BE2C (cell line): ENCODE data around the gene CACNB4.

Experiments used
- DNase-seq: peaks from one replicate; pipeline ENCODE4 v3.0.0-alpha.2; 2020
- H3K27me3 ChIP-seq: fragments of 250-450 bp; sonication (Bioruptor Pico); 2 replicates; pipeline ENCODE4 v1.5.1; 2020; ENCODE audit warnings: mild to moderate bottlenecking
- H3K36me3 ChIP-seq: fragments of 250-450 bp; sonication (Bioruptor Pico); 2 replicates; pipeline ENCODE4 v1.5.1; 2020; ENCODE audit warnings: mild to moderate bottlenecking
- H3K4me1 ChIP-seq: fragments of 250-450 bp; sonication (Bioruptor Pico); 2 replicates; pipeline ENCODE4 v1.5.1; 2020
- H3K4me3 ChIP-seq: 2 replicates; pipeline ENCODE4 v1.5.1; 2011; ENCODE audit warnings: low read depth, low read length
- H3K9me3 ChIP-seq: fragments of 250-450 bp; sonication (Bioruptor Pico); 2 replicates; pipeline ENCODE4 v1.5.1; 2020
- CTCF ChIP-seq: IDR thresholded peaks from 2 replicates; pipeline ENCODE4 v1.5.1; 2012; ENCODE audit warnings: mild to moderate bottlenecking, low read depth, low read length

Gene CACNB4

GRCh38 chr2:151904807-151905206 is 194.0 kb downstream of the CACNB4 start:
- no peaks in the 10 kb centered on the region for H3K27me3 ChIP-seq
- H3K9me3 ChIP-seq: no peaks in the 10 kb centered on the region
- no peak overlapping the region for H3K4me3 ChIP-seq
- no peak for TF ChIP-seq CTCF
- H3K36me3 ChIP-seq: no peaks in the 10 kb centered on the region
- no peaks in the 10 kb centered on the region for H3K4me1 ChIP-seq
- no peak for DNase-seq

- no peak for DNase-seq
These were observed 194.8 kb downstream of the CACNB4 start for GRCh38 chr2:151904021-151904420.

GRCh38 chr2:151902829-151903228 is 196.0 kb downstream of the CACNB4 start:
- no peak overlapping the region for H3K4me3 ChIP-seq

More at GRCh38 chr2:151904021-151904420, 194.8 kb downstream of the CACNB4 start:
- H3K27me3 ChIP-seq: no peaks in the 10 kb centered on the region
- TF ChIP-seq CTCF: no peak
- no peaks in the 10 kb centered on the region for H3K9me3 ChIP-seq
- H3K36me3 ChIP-seq: no peaks in the 10 kb centered on the region
- H3K4me3 ChIP-seq: no peak overlapping the region
- H3K4me1 ChIP-seq: no peaks in the 10 kb centered on the region

GRCh38 chr2:151900331-151900730 is 198.5 kb downstream of the CACNB4 start:
- Histone ChIP-seq H3K4me3 (no peak overlapping the region), H3K4me1 (no peaks in the 10 kb centered on the region), H3K27me3 (no peaks in the 10 kb centered on the region), H3K9me3 (no peaks in the 10 kb centered on the region), H3K36me3 (no peaks in the 10 kb centered on the region)
- DNase-seq: no peak
- no peak for TF ChIP-seq CTCF

More at GRCh38 chr2:151902829-151903228, 196.0 kb downstream of the CACNB4 start:
- Histone ChIP-seq H3K9me3 (no peaks in the 10 kb centered on the region), H3K4me1 (no peaks in the 10 kb centered on the region), H3K36me3 (no peaks in the 10 kb centered on the region), H3K27me3 (no peaks in the 10 kb centered on the region)
- TF ChIP-seq CTCF: no peak
- no peak for DNase-seq

- TF ChIP-seq CTCF: no peak
- H3K36me3 ChIP-seq: no peaks in the 10 kb centered on the region
- DNase-seq: no peak
- H3K4me3 ChIP-seq: no peak overlapping the region
- no peaks in the 10 kb centered on the region for H3K27me3 ChIP-seq
- H3K4me1 ChIP-seq: no peaks in the 10 kb centered on the region
- H3K9me3 ChIP-seq: no peaks in the 10 kb centered on the region
These were observed 199.7 kb downstream of the CACNB4 start for GRCh38 chr2:151899156-151899555.

GRCh38 chr2:151891566-151892194 is 207.2 kb downstream of the CACNB4 start:
- H3K4me1 ChIP-seq: no peaks in the 10 kb centered on the region
- H3K36me3 ChIP-seq: no peaks in the 10 kb centered on the region
- no peak for DNase-seq
- H3K9me3 ChIP-seq: no peaks in the 10 kb centered on the region
- TF ChIP-seq CTCF: no peak
- H3K27me3 ChIP-seq: no peaks in the 10 kb centered on the region
- no peak overlapping the region for H3K4me3 ChIP-seq
